ENCODE data around the gene TMEFF2. TPM values are rescaled to one million over a fixed set of nuclear protein-coding genes. Genes with fewer than 3 reads are reported as not detected.
"Not testable (repeated sequence)": the region's sequence is repeated elsewhere in the genome, so short reads cannot be mapped to it uniquely, and the experiment has no call there.

The TMEFF2 gene
- polyA plus RNA-seq, 1 donor = 18.6 TPM

- no peak for DNase-seq
Observed at GRCh38 chr2:192183296-192183695, 11.4 kb downstream of the TMEFF2 start.

- DNase-seq = no peak
Observed at GRCh38 chr2:192166946-192167345, 27.8 kb downstream of the TMEFF2 start.

DNA sequence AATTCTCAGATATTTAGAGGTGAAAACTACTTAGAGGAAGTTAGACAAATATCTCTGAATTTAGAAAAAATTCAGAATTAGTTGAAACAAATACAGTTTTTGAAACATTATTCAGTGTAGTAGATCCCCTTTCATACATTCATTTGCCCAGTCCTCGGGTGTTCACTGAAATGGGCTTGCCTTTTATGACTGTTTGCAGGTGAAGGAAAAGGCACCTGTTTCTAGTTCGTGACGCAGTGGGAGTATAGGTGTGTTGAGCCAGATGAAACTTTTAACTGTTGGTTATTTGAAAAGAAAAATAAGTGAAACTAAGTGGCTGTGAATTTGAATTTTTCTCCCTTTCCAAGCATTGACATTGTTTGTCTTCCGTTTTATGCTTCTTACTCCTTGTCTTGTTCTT lies 28.9 kb downstream of the TMEFF2 start:
- DNase-seq = no peak

- peak; percentile 74 for DNase-seq
Observed at GRCh38 chr2:192162392-192163042, 32.2 kb downstream of the TMEFF2 start.

GRCh38 chr2:192161656-192162290 lies 33.0 kb downstream of the TMEFF2 start:
- DNase-seq = no peak

- no peak for DNase-seq
Observed at GRCh38 chr2:192159736-192160135, 35.0 kb downstream of the TMEFF2 start.

GRCh38 chr2:192159208-192159607 lies 35.5 kb downstream of the TMEFF2 start:
- no peak for DNase-seq

- no peak for DNase-seq
Observed at GRCh38 chr2:192157776-192158175, 37.0 kb downstream of the TMEFF2 start.

DNA sequence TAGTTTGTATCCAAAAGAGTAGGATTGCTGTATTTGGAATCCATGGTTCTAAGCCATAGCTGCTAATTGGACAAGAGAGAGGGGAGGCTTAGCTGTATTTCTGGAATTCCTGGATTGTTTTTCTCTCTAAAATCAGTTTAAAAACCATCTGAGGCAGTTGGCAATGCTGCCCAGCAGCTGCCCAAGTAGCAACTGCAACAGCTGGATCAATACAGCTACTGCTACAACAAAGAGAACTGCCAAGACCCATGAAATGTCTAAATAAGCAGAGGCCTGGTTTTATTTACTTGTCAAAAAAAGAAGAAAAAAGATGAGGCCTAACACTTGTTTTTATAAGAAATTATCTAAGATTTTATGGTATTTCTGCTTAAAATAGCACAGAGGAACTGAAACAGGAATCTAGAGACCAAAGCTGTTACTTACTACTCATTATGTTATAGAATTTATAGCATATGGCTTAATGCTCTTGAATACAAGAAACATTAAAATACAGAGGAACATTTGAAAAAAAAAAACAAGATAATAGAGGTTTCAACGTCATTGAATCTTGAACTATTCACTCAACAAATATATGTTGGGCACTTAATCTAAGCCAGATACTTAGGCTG lies 39.1 kb downstream of the TMEFF2 start:
- peak; percentile 24 for DNase-seq

DNA sequence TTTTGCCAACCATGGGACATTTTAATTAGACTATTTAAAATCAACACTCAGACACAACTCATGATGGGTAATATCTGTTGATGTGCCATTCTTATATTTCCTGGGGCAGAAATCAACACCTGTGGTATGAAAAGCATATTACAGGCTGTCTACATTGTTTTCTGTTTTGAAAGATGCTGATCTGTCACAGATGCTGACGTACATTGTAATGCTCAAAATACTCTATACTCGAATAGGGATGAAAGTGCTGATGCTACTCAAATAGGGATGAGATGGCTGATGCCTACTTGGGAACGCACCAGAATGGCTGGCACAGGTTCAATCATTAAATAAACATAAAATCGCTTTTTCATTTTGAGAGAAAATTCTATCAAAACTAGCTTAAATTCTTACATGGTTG lies 41.2 kb downstream of the TMEFF2 start:
- no peak for DNase-seq

DNA sequence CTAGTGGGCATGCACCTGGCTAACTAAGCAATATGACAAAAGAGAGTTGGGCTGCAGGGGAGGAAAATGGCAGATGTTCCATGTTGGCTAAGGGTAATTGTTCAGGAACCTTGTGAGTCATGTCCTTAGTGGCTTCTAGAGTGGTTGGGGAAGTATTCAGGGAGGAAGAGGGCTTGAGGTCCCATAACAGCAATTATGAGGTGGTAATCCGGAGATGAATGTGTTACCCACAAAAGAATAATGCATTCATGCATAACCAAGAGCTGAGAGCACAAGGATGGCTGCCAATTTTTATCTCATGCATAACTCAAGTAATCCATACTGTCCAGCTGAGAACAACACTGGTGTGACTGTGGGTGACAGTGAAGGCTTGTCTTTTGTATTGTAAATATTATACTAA lies 42.9 kb downstream of the TMEFF2 start:
- DNase-seq = no peak

DNA sequence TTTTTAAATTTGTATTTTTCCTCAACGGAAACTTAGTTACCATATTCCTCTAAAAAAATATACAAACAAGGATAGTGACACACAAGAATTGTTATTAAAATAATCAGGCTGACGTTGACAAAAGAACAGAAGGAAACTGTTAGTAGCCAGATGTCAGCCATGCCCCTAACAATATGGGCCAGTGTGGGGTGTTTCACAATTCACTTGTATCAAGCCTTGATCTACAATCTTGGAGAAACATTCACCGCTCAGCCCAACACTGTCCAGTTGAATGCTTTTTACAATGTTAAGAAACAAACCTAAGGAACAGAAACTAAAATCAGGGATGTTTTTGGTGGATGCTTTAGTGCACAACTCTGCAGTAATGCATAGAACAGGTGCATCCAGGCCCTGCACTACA lies 44.6 kb downstream of the TMEFF2 start:
- DNase-seq = no peak

- no peak for DNase-seq
Observed at GRCh38 chr2:192148620-192149321, 46.0 kb downstream of the TMEFF2 start.

DNA sequence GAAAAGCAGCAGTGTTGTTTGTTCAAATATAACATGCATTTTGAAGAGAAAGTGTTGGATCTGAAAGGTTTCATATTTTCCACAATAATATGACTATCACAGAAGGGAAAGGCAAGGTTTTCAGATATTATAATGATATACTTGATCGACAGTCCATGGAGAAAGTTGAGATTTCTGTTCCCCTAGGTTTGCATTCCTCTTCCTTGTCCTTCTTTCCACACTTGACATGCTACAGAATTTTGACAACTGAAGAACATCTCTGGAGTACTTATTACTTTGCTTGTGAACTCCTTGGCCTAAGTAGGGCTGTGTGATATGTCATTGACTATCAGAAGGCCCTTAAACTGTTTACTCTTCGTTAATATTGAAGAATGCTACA lies 46.5 kb downstream of the TMEFF2 start:
- no peak for DNase-seq

GRCh38 chr2:192146069-192147015 lies 48.4 kb downstream of the TMEFF2 start:
- DNase-seq = no peak

- no peak for DNase-seq
Observed at GRCh38 chr2:192145496-192145895, 49.2 kb downstream of the TMEFF2 start.

DNA sequence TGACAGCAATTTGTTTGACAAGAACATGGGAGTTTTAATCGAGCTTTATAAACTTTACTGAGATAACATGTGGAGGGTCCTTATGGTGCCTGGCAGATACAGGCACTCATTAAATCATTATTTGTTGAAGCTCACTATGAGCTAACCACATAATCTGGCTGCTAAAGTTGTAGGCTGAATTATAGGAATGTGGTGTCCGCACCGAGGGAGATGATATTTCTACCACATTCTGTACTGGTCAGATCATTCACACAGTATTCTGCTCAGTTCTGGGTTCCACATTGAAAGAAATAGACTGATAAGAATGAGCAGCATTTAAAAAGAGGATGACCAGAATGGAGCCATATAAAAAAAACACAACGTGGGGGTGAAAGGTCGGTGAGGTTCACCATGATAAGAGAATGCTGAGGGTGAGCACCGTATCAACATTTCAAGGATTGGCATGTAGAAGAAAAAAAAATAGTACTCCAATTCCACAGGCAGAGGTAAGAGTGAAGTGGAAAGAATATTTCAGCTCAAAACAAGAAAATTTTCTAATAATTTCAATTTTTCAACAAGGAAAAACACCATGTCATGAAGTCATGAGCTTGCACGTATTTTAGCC lies 54.4 kb downstream of the TMEFF2 start:
- no peak for DNase-seq

DNA sequence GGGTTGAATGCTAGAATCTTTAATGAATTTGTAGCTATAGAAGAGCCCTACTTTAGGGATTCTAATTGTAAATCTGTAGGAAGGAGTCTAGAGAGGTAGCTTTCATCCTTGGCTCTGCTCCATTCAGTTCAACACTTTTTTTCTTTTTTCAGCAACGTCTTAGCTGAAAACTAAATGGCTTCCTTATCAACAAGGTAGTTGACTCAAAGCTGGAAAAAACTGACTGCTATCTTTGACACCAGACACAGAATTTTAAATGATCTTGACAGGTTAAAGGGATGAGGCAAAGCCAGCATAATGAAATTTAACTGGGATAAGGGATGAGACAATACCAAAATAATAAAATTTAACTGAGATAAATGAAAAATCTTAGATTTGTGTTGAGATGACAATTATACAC lies 54.9 kb downstream of the TMEFF2 start:
- no peak for DNase-seq

GRCh38 chr2:192137451-192137850 lies 57.3 kb downstream of the TMEFF2 start:
- DNase-seq = no peak

- not testable (repeated sequence) for DNase-seq
Observed at GRCh38 chr2:192132604-192133003, 62.1 kb downstream of the TMEFF2 start.

GRCh38 chr2:192130312-192130711 lies 64.4 kb downstream of the TMEFF2 start:
- not testable (repeated sequence) for DNase-seq

DNA sequence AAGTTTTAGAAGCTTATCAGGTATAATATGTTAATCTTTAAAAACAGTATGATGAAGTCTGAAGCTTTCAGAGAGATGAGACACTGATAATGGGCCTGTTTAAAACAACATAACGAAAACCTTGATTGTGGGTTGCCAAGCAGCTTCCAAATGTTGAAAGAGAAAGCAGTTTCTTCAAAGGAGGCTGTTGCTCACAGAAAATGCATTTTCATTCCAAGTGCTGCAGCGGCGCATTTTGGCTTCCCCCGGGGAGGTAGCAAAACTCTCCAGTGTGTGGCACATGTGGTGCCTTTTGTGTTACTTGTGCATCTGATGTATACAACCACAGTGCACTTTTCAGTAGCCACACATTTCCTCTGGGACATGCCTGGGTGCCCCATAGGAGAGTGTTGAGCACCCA lies 66.1 kb downstream of the TMEFF2 start:
- DNase-seq = no peak

All from hindlimb muscle (tissue), 1 donor.